Fibroblast of pulmonary artery (primary cell): ENCODE data around the gene TDP1.

Experiments used
- DNase-seq: peaks from one replicate; pipeline ENCODE4 v3.0.0-alpha.2; 2010; ENCODE audit warnings: low read depth
- H3K4me3 ChIP-seq: replicated peaks from 2 replicates; pipeline ENCODE4 v1.5.1; 2011; ENCODE audit warnings: low read depth, mild to moderate bottlenecking, control low read depth, low read length, moderate library complexity
- TF ChIP-seq, protein P1 (sequence below): IDR thresholded peaks from 2 replicates; pipeline ENCODE4 v1.5.1; 2011; ENCODE audit warnings: mild to moderate bottlenecking, control low read depth, low read length, inconsistent platforms; ENCODE audit errors: missing control alignments

Gene TDP1

DNA sequence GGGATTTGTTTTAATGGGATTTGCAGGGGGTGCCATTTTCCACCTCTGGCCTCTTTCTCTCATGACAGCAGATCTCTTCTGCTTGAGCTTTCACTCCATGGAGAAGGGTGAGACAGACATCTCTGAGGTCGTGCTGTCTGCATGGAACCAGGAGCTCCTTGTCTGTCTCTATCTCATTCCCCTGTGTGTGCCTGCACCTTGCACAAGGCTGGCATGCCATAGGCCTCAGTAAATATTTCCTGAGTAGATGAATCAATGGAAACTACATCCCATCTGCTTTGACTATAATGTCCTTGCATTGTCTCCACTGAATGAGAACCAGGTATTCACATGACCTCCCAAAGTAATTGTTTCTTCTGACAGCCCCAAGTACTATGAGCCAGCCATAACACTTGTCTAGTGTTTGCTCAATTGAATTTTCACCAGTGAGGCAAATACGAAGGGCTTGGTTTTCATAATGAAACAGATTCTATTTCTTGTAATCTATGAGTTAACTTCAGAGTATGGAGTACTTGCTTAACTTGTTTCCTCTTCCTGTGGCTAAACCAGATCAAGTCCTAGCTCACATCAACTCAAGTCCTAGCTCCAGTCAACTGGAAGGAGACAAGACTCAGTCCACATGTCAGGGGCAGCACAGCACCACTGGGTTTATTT, 138.3 kb downstream of the TDP1 start:
- DNase-seq, result peak; percentile 55
- no peak overlapping the region for H3K4me3 ChIP-seq
- TF ChIP-seq, protein P1, sequence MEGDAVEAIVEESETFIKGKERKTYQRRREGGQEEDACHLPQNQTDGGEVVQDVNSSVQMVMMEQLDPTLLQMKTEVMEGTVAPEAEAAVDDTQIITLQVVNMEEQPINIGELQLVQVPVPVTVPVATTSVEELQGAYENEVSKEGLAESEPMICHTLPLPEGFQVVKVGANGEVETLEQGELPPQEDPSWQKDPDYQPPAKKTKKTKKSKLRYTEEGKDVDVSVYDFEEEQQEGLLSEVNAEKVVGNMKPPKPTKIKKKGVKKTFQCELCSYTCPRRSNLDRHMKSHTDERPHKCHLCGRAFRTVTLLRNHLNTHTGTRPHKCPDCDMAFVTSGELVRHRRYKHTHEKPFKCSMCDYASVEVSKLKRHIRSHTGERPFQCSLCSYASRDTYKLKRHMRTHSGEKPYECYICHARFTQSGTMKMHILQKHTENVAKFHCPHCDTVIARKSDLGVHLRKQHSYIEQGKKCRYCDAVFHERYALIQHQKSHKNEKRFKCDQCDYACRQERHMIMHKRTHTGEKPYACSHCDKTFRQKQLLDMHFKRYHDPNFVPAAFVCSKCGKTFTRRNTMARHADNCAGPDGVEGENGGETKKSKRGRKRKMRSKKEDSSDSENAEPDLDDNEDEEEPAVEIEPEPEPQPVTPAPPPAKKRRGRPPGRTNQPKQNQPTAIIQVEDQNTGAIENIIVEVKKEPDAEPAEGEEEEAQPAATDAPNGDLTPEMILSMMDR, result no peak
